B cell (primary cell): ENCODE results near the gene PLK3. TPM values are rescaled to one million over a fixed set of nuclear protein-coding genes. Genes with fewer than 3 reads are reported as not detected.
A peak's percentile ranks its signal among the peaks of the same experiment; 100 is the strongest.

ENCODE experiments used
- ATAC-seq: fragments of 200-7000 bp; cut with Tn5 transposase; one replicate; pipeline ENCODE4 v1.10.0; 2021; ENCODE audit warnings: low read depth, mild to moderate bottlenecking, moderate number of reproducible peaks, moderate library complexity
- CTCF ChIA-PET: fragments of 350-600 bp; sonication (Branson Sonifier 250); formaldehyde crosslinking; loops from one replicate; lab custom pipeline; 2021; ENCODE audit warnings: antibody characterized with exemption, inconsistent platforms; lab: Charles Lee
- POLR2A ChIA-PET: fragments of 350-600 bp; sonication (Branson Sonifier 250); formaldehyde crosslinking; loops from one replicate; lab custom pipeline; 2021; ENCODE audit warnings: antibody characterized with exemption; lab: Charles Lee
- DNase-seq: peaks from one replicate; pipeline ENCODE4 v3.0.0; 2013
- H2AFZ ChIP-seq: 2 replicates; pipeline ENCODE4 v1.6.1; 2012; ENCODE audit warnings: mild to moderate bottlenecking, low read depth, low read length; ENCODE audit not compliant: insufficient read depth, poor library complexity, severe bottlenecking
- H3K27ac ChIP-seq, 2 donors: 1 replicate in 1 of 2; 2 replicates in 1 of 2; pipeline ENCODE4 v1.5.1; 2012 to 2013; ENCODE audit warnings: low read length in 2 of 2, mild to moderate bottlenecking in 2 of 2, moderate library complexity in 1 of 2
- H3K27me3 ChIP-seq, 4 experiments: fragments of 200-600 bp in 1 of 4; sonication (generic) in 1 of 4; replicated peaks in 1 of 4; 1 replicate in 2 of 4; 2 replicates in 2 of 4; pipeline versions ENCODE4 v1.6.1 to v1.7.0; 2013 to 2016; ENCODE audit warnings: low read length in 3 of 4, mild to moderate bottlenecking in 2 of 4, mixed read lengths in 1 of 4, moderate library complexity in 1 of 4; ENCODE audit not compliant: insufficient read depth in 4 of 4, control insufficient read depth in 3 of 4; ENCODE audit errors: control extremely low read depth in 1 of 4
- H3K36me3 ChIP-seq, 2 experiments: replicated peaks in 1 of 2; 1 replicate in 1 of 2; 2 replicates in 1 of 2; pipeline versions ENCODE4 v1.6.1 to v1.7.1; 2013; ENCODE audit warnings: low read length in 1 of 2; ENCODE audit not compliant: insufficient read depth in 2 of 2, control insufficient read depth in 1 of 2; ENCODE audit errors: control extremely low read depth in 1 of 2, extremely low read depth in 1 of 2
- H3K4me1 ChIP-seq, 2 donors: fragments of 200-600 bp in 1 of 2; sonication (generic) in 1 of 2; 1 replicate in 1 of 2; 2 replicates in 1 of 2; pipeline versions ENCODE4 v1.5.1 to v1.6.1; 2013 to 2017; ENCODE audit warnings: low read length in 2 of 2; ENCODE audit not compliant: control insufficient read depth in 2 of 2, insufficient read depth in 2 of 2
- H3K4me2 ChIP-seq: replicated peaks from 2 replicates; pipeline ENCODE3; 2012; ENCODE audit warnings: mild to moderate bottlenecking, low read depth, low read length; ENCODE audit not compliant: poor library complexity, severe bottlenecking
- H3K4me3 ChIP-seq, 5 experiments: fragments of 200-600 bp in 1 of 5; sonication (generic) in 1 of 5; 1 replicate in 3 of 5; 2 replicates in 2 of 5; pipeline versions ENCODE4 v1.5.1 to v1.7.0; 2011 to 2016; ENCODE audit warnings: low read length in 4 of 5, mild to moderate bottlenecking in 4 of 5, low read depth in 2 of 5, control low read depth in 1 of 5, moderate library complexity in 1 of 5; ENCODE audit not compliant: insufficient read depth in 1 of 5; ENCODE audit errors: control extremely low read depth in 1 of 5, extremely low read depth in 1 of 5
- H3K79me2 ChIP-seq: fragments of 200-600 bp; sonication (generic); one replicate; pipeline ENCODE4 v1.6.0; 2016; ENCODE audit warnings: low read length; ENCODE audit not compliant: control insufficient read depth, insufficient read depth
- H3K9ac ChIP-seq: fragments of 200-600 bp; sonication (generic); 2 replicates; pipeline ENCODE4 v1.6.1; 2017; ENCODE audit warnings: mild to moderate bottlenecking, low read length, moderate library complexity
- H3K9me3 ChIP-seq, 3 donors: one replicate each; pipeline versions ENCODE4 v1.6.1 to v1.7.1; 2013; ENCODE audit warnings: low read length in 2 of 3; ENCODE audit not compliant: control insufficient read depth in 2 of 3, insufficient read depth in 1 of 3; ENCODE audit errors: control extremely low read depth in 1 of 3
- H4K20me1 ChIP-seq: 2 replicates; pipeline ENCODE4 v1.6.0; 2012; ENCODE audit warnings: mild to moderate bottlenecking, low read length; ENCODE audit not compliant: insufficient read depth, control insufficient read depth, poor library complexity, severe bottlenecking
- H3K27ac Mint-ChIP-seq: one replicate; pipeline ENCODE4 v1.8.0; 2021; ENCODE audit warnings: mixed read lengths
- H3K27me3 Mint-ChIP-seq: one replicate; pipeline ENCODE4 v1.8.0; 2021; ENCODE audit warnings: mixed read lengths
- H3K4me1 Mint-ChIP-seq: one replicate; pipeline ENCODE4 v1.8.0; 2021; ENCODE audit warnings: mixed read lengths
- H3K4me3 Mint-ChIP-seq: one replicate; pipeline ENCODE4 v1.8.0; 2021; ENCODE audit warnings: mixed read lengths
- H3K9me3 Mint-ChIP-seq: one replicate; pipeline ENCODE4 v1.8.0; 2022; ENCODE audit warnings: mixed read lengths; ENCODE audit not compliant: insufficient read depth
- EZH2 ChIP-seq: IDR thresholded peaks from 2 replicates; pipeline ENCODE4 v1.6.1; 2012; ENCODE audit warnings: borderline replicate concordance, low read depth, mild to moderate bottlenecking, moderate library complexity, low read length; ENCODE audit not compliant: insufficient read depth, poor library complexity, severe bottlenecking
- WGBS: methylation state at CpG from one replicate; pipeline ENCODE4 v1.1.5; 2013; ENCODE audit warnings: missing lambda C conversion rate; ENCODE audit not compliant: insufficient coverage; 5-methylcytosine and 5-hydroxymethylcytosine counted together
- intact Hi-C: fragments of 100-400 bp; cut with micrococcal nuclease; formaldehyde crosslinking; loops from one replicate; pipeline ENCODE4 v1.10.0; 2022
- polyA plus RNA-seq: library from polyadenylated mRNA; depleted of rRNA; stranded (reverse); fragments of >200 nt; gene quantifications from 2 replicates; pipeline ENCODE4 v1.2.3, GENCODE V29; 2012
- total RNA-seq, 2 donors: library from RNA; stranded (reverse); fragments of 120-200 nt in 1 of 2; gene quantifications; 1 replicate in 1 of 2; 2 replicates in 1 of 2; pipeline versions ENCODE4 v1.2.3 to v1.2.4, GENCODE V29; 2013 to 2022
- TF ChIP-seq, protein P1 (sequence below): fragments of 200-600 bp; IDR thresholded peaks from one replicate; pipeline ENCODE4 v1.8.0; 2022; ENCODE audit warnings: antibody characterized with exemption, mild to moderate bottlenecking

Gene PLK3
- total and polyA plus RNA-seq, 2 donors (not counting 1 experiment from before 2014, with no cell fraction given), result 35.9 to 93.5 TPM

DNA sequence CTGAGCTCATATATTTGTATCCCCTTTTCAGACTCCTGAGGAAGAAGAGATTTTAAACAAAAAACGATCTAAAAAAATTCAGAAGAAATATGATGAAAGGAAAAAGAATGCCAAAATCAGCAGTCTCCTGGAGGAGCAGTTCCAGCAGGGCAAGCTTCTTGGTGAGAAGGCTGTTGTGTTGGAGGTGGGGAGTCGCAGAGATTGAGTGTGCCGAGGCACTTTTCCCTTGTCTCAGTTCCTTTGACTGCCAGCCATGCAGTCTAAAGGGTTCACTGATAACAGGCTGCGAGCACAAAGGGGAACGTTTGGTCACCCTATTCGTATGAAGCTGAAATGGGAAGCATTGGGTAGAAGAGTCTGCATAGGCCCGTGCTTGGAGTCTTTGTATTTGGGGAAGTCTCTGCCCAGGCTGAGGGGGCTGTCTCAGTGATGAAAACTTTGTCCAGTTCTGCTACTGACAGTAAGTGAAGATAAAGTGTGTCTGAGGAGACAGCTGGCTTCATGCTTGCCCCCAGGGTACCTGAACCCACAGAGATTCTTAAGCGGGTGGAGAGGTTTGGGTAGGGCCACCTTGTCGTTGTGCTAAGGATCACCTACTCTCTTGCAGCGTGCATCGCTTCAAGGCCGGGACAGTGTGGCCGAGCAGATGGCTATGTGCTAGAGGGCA, 22.1 kb upstream of the PLK3 start:
- no peaks in the 10 kb centered on the region for H3K27me3 ChIP-seq
- H3K4me3 Mint-ChIP-seq, result no peak overlapping the region
- H3K4me3 ChIP-seq, result no peak overlapping the region
- no peaks in the 10 kb centered on the region for H3K9me3 Mint-ChIP-seq
- ATAC-seq (no peak), DNase-seq (no peak)
- H3K9ac ChIP-seq, result no peak overlapping the region
- 78% methylated on average over 13 of the region's 13 CpGs for WGBS
- no peak overlapping the region for H3K4me2 ChIP-seq
- TF ChIP-seq EZH2, result no peak
- TF ChIP-seq, protein P1, sequence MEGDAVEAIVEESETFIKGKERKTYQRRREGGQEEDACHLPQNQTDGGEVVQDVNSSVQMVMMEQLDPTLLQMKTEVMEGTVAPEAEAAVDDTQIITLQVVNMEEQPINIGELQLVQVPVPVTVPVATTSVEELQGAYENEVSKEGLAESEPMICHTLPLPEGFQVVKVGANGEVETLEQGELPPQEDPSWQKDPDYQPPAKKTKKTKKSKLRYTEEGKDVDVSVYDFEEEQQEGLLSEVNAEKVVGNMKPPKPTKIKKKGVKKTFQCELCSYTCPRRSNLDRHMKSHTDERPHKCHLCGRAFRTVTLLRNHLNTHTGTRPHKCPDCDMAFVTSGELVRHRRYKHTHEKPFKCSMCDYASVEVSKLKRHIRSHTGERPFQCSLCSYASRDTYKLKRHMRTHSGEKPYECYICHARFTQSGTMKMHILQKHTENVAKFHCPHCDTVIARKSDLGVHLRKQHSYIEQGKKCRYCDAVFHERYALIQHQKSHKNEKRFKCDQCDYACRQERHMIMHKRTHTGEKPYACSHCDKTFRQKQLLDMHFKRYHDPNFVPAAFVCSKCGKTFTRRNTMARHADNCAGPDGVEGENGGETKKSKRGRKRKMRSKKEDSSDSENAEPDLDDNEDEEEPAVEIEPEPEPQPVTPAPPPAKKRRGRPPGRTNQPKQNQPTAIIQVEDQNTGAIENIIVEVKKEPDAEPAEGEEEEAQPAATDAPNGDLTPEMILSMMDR, result no peak
- no peaks in the 10 kb centered on the region for H3K9me3 ChIP-seq
- H4K20me1 ChIP-seq, result peaks cover 39% of the 10 kb centered on the region
- H3K27ac Mint-ChIP-seq, result peak overlapping the region; percentile 94
- H3K4me1 Mint-ChIP-seq, result peaks cover 40% of the 10 kb centered on the region
- intact Hi-C loops, result loop anchor here (5.0 kb wide), 1 partner anchor 234 kb away; the partner anchor contains the start of genes HECTD3 and UROD
- peaks cover 14 to 29% of the 10 kb centered on the region in 2 donors for H3K4me1 ChIP-seq
- no peaks in the 10 kb centered on the region for H3K27me3 Mint-ChIP-seq
- no peak overlapping the region for H3K27ac ChIP-seq
- no peak overlapping the region for H2AFZ ChIP-seq
- ChIA-PET POLR2A (interaction anchor here (0.9 kb wide), 1 partner anchor 15 kb away, joined by 3 read pairs; no protein-coding TSS in a partner anchor), CTCF (interaction anchor here (0.7 to 1.2 kb wide), 5 partner anchors 15 to 65 kb away, joined by 3 to 5 read pairs (median 4); partner anchors contain the start of gene RNU5D-1)
- H3K79me2 ChIP-seq, result peaks cover 5% of the 10 kb centered on the region
- H3K36me3 ChIP-seq, result peaks cover 0 to 54% of the 10 kb centered on the region in 2 experiments
